ENCODE data around the gene CAP2.
A peak's percentile ranks its signal among the peaks of the same experiment; 100 is the strongest.

The CAP2 gene

DNA sequence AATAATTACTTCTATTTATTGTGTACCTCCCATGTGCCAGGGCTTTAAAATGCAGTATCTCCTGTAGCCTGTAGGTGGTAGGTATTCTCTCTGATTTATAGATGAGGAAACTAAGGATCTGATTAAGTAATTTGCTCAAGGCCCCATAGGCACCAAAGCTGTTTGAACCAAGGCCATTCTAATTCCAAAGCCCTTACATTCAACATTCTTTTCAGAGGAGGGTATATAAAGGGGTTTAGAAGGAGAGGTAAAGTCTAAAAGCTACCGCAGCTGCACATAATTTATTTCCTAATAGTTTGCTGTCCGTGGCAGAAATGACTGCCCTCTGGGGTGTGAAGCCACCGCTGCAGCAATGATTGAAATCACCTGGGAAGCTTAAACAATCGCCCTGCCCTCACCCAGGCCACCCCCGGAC lies 111.7 kb downstream of the CAP2 start:
- DNase-seq (ENCODE audit: low read depth) = no peak
- H3K4me3 ChIP-seq (ENCODE audit: low read depth, low read length) = no peak overlapping the region
- TF ChIP-seq, protein P1, sequence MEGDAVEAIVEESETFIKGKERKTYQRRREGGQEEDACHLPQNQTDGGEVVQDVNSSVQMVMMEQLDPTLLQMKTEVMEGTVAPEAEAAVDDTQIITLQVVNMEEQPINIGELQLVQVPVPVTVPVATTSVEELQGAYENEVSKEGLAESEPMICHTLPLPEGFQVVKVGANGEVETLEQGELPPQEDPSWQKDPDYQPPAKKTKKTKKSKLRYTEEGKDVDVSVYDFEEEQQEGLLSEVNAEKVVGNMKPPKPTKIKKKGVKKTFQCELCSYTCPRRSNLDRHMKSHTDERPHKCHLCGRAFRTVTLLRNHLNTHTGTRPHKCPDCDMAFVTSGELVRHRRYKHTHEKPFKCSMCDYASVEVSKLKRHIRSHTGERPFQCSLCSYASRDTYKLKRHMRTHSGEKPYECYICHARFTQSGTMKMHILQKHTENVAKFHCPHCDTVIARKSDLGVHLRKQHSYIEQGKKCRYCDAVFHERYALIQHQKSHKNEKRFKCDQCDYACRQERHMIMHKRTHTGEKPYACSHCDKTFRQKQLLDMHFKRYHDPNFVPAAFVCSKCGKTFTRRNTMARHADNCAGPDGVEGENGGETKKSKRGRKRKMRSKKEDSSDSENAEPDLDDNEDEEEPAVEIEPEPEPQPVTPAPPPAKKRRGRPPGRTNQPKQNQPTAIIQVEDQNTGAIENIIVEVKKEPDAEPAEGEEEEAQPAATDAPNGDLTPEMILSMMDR (IDR thresholded peaks at IDR 0.05; ENCODE audit: control insufficient read depth, extremely low read depth, insufficient read depth) = peak; percentile 18; the same call in 1 of the 2 replicates

DNA sequence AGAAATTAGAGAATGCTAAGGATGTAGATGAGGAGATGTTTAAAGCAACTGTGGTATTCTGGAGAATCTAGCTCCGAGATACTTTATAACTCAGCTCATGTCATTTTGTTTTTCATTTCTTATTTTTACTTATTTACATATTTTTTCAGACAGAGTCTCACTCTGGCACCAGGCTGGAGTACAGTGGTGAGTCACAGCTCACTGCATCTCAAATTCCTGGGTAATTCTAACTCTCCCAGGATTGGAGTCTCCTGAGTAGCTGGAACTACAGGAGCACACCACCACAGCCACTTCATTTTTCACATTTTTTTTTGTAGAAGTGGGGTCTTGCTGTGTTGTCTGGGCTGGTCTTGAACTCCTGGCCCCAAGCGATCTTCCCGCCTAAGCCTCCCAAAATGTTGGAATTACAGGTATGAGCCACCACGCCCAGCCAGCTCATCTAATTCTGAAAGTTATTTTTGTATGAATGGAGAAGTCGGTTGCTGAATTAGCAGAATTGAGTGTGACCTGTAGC lies 112.4 kb downstream of the CAP2 start:
- no peak for DNase-seq (ENCODE audit: low read depth)
- TF ChIP-seq, protein P1 (IDR thresholded peaks at IDR 0.05; ENCODE audit: control insufficient read depth, extremely low read depth, insufficient read depth) = no peak
- H3K4me3 ChIP-seq (ENCODE audit: low read depth, low read length) = no peak overlapping the region

DNA sequence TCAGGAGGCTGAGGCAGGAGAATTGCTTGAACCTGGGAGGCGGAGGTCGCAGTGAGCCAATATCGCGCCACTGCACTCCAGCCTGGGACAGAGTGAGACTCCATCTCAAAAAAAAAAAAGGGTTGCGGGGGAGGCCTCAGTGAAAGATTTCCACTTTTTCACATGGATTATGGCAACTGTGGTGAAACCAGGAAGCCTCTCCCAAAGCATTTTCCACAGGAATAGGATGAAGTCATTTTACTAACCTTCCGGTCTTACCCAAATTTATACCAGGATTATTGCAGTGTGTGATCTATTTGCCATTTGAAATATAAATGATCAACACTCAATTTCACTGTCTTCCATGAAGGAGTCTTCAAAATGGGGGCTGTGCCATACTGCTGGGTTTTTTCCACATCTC lies 113.1 kb downstream of the CAP2 start:
- H3K4me3 ChIP-seq (ENCODE audit: low read depth, low read length) = no peak overlapping the region
- DNase-seq (ENCODE audit: low read depth) = no peak

DNA sequence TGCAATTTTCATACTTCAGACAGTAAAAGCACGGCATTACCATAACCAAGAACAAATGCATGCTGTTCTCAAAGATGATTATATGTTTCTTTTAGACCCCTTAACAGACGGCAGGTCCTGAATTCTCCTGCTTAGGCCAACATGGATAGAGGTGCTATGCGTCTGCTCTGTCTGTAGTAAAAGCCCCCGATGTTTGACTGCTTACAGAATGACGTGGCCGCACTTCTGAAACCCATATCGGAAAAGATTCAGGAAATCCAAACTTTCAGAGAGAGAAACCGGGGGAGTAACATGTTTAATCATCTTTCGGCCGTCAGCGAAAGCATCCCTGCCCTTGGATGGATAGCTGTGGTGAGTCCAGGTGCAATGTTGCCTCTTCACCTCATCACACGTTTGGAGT lies 113.6 kb downstream of the CAP2 start:
- TF ChIP-seq, protein P1 (IDR thresholded peaks at IDR 0.05; ENCODE audit: control insufficient read depth, extremely low read depth, insufficient read depth) = no peak
- DNase-seq (ENCODE audit: low read depth) = no peak
- no peak overlapping the region for H3K4me3 ChIP-seq (ENCODE audit: low read depth, low read length)

More for the DNA sequence above, 113.1 kb downstream of the CAP2 start:
- TF ChIP-seq, protein P1 (IDR thresholded peaks at IDR 0.05; ENCODE audit: control insufficient read depth, extremely low read depth, insufficient read depth) = no peak

DNA sequence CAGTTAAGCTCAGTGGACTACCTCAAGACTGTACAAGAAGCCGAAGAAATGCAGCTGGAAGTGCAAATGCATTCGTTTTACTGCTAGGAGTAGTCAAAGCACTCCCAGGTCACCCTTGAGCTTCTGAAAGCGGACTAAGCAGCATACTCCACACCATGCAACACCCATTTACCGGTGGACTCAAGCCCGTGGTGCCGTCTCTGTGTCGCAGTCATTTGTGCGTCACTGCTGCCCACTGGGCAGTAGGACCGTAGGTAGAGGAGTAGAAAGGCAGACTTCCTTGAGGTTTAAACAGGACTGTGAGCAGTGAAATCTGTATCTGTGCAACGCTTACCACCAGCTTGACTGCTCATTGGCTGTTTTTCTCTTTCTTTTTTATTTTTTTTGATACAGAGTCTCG lies 117.7 kb downstream of the CAP2 start:
- DNase-seq (ENCODE audit: low read depth) = no peak
- TF ChIP-seq, protein P1 (IDR thresholded peaks at IDR 0.05; ENCODE audit: control insufficient read depth, extremely low read depth, insufficient read depth) = no peak
- H3K4me3 ChIP-seq (ENCODE audit: low read depth, low read length) = no peak overlapping the region

DNA sequence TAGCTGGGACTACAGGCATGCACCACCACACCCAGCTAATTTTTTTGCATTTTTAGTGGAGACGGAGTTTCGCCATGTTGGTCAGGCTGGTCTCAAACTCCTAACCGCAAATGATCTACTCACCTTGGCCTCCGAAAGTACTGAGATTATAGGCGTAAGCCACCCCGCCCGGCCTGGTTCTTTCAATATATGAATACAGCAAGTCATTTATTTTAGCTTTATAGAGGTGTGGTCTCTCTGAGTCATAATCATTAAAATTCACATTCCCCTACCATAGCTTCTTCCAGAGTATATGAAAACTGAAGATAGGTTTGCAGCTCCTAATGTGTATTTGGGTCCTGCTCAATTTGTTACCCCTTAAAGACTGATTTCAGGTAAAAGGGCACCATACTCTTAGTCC lies 118.2 kb downstream of the CAP2 start:
- TF ChIP-seq, protein P1 (IDR thresholded peaks at IDR 0.05; ENCODE audit: control insufficient read depth, extremely low read depth, insufficient read depth) = no peak
- H3K4me3 ChIP-seq (ENCODE audit: low read depth, low read length) = no peak overlapping the region
- no peak for DNase-seq (ENCODE audit: low read depth)

DNA sequence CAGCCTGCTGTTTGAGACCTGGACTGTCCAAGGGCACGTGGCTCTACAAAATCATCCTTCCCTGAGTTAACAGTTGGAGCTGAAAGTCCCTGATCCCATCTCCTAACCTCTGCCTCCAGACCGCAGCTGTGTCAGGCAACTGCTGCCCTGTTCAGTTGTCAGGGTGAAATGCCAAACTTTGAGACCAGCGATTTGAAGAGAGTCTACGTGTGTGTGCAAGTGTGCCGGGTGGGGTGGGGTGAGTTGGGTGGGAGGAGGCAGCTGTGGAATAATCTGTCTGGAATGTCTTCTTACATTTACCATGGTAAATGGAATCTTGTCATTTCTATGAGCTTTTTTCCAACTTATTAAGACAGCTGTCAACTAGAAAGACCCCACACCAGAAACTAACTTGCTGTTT lies 125.7 kb downstream of the CAP2 start:
- no peak overlapping the region for H3K4me3 ChIP-seq (ENCODE audit: low read depth, low read length)
- DNase-seq (ENCODE audit: low read depth) = no peak
- TF ChIP-seq, protein P1 (IDR thresholded peaks at IDR 0.05; ENCODE audit: control insufficient read depth, extremely low read depth, insufficient read depth) = no peak
